Measurements from ENCODE around the gene DOCK2. TPM values are rescaled to one million over a fixed set of nuclear protein-coding genes. Genes with fewer than 3 reads are reported as not detected.

Gene DOCK2
- total and polyA plus RNA-seq, 2 of the 8 experiments (the other 6 are each of a cell fraction or from before 2014, with no cell fraction given), result 3.9 to 5.7 TPM

DNA sequence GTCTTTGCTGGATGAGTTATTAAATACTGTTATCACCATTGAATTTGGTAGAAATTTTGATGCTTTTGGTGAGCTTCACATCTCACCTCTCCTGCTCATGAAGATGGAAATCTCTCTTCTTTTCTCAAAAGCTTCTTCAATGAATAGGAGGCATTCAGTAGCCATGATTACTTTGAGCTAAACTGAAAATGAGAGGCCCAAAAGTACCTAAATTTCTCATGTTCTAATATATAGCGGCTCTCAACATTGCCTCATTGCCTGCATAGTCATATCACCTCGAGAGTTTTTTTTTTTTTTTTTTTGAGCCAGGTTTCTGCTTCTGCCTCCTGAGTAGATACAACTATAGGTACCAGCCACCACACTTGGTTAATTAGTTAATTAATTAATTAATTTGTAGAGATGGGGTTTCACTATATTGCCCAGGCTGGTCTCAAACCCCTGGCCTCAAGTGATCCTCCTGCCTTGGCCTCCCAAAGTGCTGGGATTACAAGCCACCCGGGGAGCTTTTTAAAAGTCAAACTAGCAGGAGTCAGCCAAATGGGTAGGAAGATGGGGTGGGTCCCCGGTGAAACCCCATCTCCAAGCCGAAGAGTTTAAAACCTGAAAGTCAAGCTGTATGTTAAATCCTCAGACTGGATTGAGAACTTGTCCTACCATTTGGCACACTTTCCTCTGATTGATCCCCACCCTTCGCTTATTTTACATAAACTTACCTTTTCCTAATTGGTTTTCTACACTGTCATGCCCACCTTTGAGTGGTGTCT is 169.0 kb downstream of the DOCK2 start:
- WGBS, 2 experiments (ENCODE audit: extremely low coverage in 1 of 2, insufficient coverage in 1 of 2, insufficient read length in 1 of 2, insufficient replicate concordance in 2 of 2, low coverage in 1 of 2, low lambda C conversion rate in 2 of 2, missing lambda C conversion rate in 1 of 2), result 95% methylated on average over 6 of the region's 6 CpGs; no CpG with 5 or more reads in 1 of the 2 experiments
- no peak overlapping the region for H2AK5ac ChIP-seq (ENCODE audit: low read depth, low read length)
- H4K20me1 ChIP-seq (replicated peaks in 1 of 2; ENCODE audit: control insufficient read depth in 1 of 2, insufficient read depth in 2 of 2, low read length in 2 of 2), result no peaks in the 10 kb centered on the region
- H3K56ac ChIP-seq (replicated peaks; ENCODE audit: insufficient read length, low read depth, low read length), result no peak overlapping the region
- TF ChIP-seq SAP30 (IDR thresholded peaks at IDR 0.05; ENCODE audit: insufficient read depth, insufficient replicate concordance, low read length), result no peak
- no peak for TF ChIP-seq KDM1A (IDR thresholded peaks at IDR 0.05; ENCODE audit: borderline replicate concordance, low read length)
- TF ChIP-seq NANOG (IDR thresholded peaks at IDR 0.05; ENCODE audit: insufficient read depth, low read depth, low read length, poor library complexity, severe bottlenecking), result no peak
- no peak for TF ChIP-seq NRF1 (IDR thresholded peaks at IDR 0.05; ENCODE audit: low read depth, low read length)
- no peak for TF ChIP-seq SRF (IDR thresholded peaks at IDR 0.05; ENCODE audit: low read depth, low read length)
- no peak for TF ChIP-seq SIRT6 (IDR thresholded peaks at IDR 0.05; ENCODE audit: low read length)
- no peak for TF ChIP-seq EGR1 (IDR thresholded peaks at IDR 0.05; ENCODE audit: borderline replicate concordance, low read depth, low read length)
- no peak for TF ChIP-seq CBX8 (IDR thresholded peaks at IDR 0.05; ENCODE audit: borderline replicate concordance, low read depth, low read length)
- TF ChIP-seq YY1 (IDR thresholded peaks at IDR 0.05; ENCODE audit: low read depth, low read length), result no peak
- H3K4me3 ChIP-seq (ENCODE audit: extremely low read depth in 1 of 4, insufficient read depth in 2 of 4, low read depth in 3 of 4, low read length in 4 of 4), result no peak overlapping the region
- FAIRE-seq, result no peak
- H3K36me3 ChIP-seq (ENCODE audit: control insufficient read depth in 2 of 4, insufficient read depth in 4 of 4, low read length in 3 of 4), result no peaks in the 10 kb centered on the region
- H3K27me3 ChIP-seq (replicated peaks in 1 of 4; ENCODE audit: control insufficient read depth in 3 of 4, extremely low read depth in 1 of 4, insufficient read depth in 3 of 4, low read length in 3 of 4), result peaks cover 0 to 2% (median 0%) of the 10 kb centered on the region in 4 experiments; a peak in 1 of 7 replicates
- H3K9ac ChIP-seq (replicated peaks in 1 of 4; ENCODE audit: extremely low read depth in 1 of 4, low read depth in 3 of 4, low read length in 3 of 4), result no peak overlapping the region
- H3K14ac ChIP-seq (ENCODE audit: insufficient read length), result no peak overlapping the region
- H2BK15ac ChIP-seq (ENCODE audit: low read length), result no peak overlapping the region
- H3K9me3 ChIP-seq (ENCODE audit: insufficient read depth in 2 of 2, low read depth in 1 of 2, low read length in 1 of 2), result no peaks in the 10 kb centered on the region
- no peak overlapping the region for H4K91ac ChIP-seq (replicated peaks; ENCODE audit: insufficient read length, low read length)
- peaks cover 0 to 22% (median 17%) of the 10 kb centered on the region in 4 experiments; a peak in 6 of 7 replicates for H3K4me1 ChIP-seq (replicated peaks in 1 of 4; ENCODE audit: control insufficient read depth in 3 of 4, insufficient read depth in 4 of 4, low read length in 3 of 4)
- CTCF ChIA-PET (ENCODE audit: partially characterized antibody), result interaction anchor here (0.6 to 3.4 kb wide), 8 partner anchors 13 to 276 kb away, joined by 3 to 17 read pairs (median 3); partner anchors contain the start of gene INSYN2B
- no peak overlapping the region for H3K4ac ChIP-seq (replicated peaks; ENCODE audit: insufficient read length, low read depth, low read length)
- H2BK20ac ChIP-seq (ENCODE audit: low read length), result no peak overlapping the region
- no peak overlapping the region for H3K27ac ChIP-seq (ENCODE audit: low read depth, low read length)
- no peak overlapping the region for H2BK12ac ChIP-seq (ENCODE audit: low read depth, low read length)
- no peaks in the 10 kb centered on the region; the same call in 1 of the 2 replicates for H3K23me2 ChIP-seq (ENCODE audit: low read depth, low read length)
- POLR2A ChIA-PET (ENCODE audit: partially characterized antibody), result no interaction called here
- no peak for DNase-seq (ENCODE audit: low read depth in 1 of 2, low spot score in 2 of 2)
- no peaks in the 10 kb centered on the region for H3K79me2 ChIP-seq (ENCODE audit: control insufficient read depth in 1 of 2, insufficient read depth in 2 of 2, low read length in 2 of 2)
- no peak overlapping the region for H4K5ac ChIP-seq (ENCODE audit: insufficient read length, low read depth, low read length)
- 0 out of 2 replicates have a peak overlapping the region, but pooled peaks have one; percentile 6 for H3K18ac ChIP-seq (ENCODE audit: extremely low read depth, low read length)
- no peak overlapping the region for H3K23ac ChIP-seq (ENCODE audit: insufficient read length)
- H2BK120ac ChIP-seq (replicated peaks; ENCODE audit: low read depth, low read length), result no peak overlapping the region
- H4K8ac ChIP-seq (ENCODE audit: extremely low read depth, insufficient read depth, low read length), result no peak overlapping the region
- H2AFZ ChIP-seq (ENCODE audit: low read length), result no peak overlapping the region
- no peak overlapping the region for H3K4me2 ChIP-seq (ENCODE audit: insufficient read depth in 1 of 2, low read depth in 2 of 2, low read length in 2 of 2)
- H2BK5ac ChIP-seq (ENCODE audit: low read depth, low read length), result no peak overlapping the region
- H3K79me1 ChIP-seq (ENCODE audit: low read depth, low read length), result no peaks in the 10 kb centered on the region
